Measurements from ENCODE around the gene PHF2. TPM values are rescaled to one million over a fixed set of nuclear protein-coding genes. Genes with fewer than 3 reads are reported as not detected.

The PHF2 gene
- total and polyA plus RNA-seq, 2 of the 8 experiments (the other 6 are each of a cell fraction or from before 2014, with no cell fraction given), result 3.4 to 9.4 TPM

DNA sequence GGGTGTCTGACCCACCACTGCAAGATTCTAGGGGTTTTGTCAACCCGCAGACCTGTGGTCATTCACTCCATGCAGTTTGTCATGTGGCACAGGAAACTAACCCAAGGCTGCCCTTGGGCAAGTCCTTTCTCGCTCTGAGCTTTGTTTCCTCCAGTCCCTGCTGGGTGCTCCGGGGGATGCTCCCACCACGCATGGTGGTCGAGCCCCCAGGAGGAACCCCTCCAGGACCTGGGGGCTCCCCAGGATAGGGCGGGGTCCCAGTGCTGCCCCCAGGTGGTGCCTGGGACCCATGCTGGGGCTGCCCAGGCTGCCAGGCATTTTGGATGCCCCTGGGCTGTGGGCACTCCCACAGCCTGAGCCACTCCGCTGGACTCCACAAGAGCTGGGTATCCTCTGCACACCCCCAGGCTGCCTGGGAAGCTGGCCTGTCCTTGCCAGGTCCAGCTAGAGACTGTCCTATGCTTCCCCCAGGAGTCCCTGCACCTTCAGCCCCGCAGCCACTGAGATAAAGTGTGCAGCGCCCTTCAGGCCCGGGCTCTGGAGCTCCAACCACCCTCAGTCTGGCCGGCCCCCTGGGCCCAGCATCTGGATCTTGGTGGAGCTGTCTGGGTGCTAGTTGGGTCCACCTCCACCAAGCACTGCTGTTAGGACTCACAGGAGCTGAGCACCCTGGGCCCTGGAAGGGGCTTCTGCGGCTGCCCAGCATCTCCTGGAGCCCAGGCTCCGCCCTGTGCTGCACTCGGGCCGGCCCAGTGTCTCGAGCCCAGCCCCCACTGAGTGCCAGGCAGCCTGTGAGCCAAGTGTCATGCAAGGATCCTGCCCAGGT lies 104.3 kb downstream of the PHF2 start (continued):
- TF ChIP-seq CBX8 (IDR thresholded peaks at IDR 0.05; ENCODE audit: borderline replicate concordance, low read depth, low read length), result no peak

Data from H1 (cell line).